NK-92 (cell line): ENCODE results near the gene PSMG4.
"Not testable (repeated sequence)": the region's sequence is repeated elsewhere in the genome, so short reads cannot be mapped to it uniquely, and the experiment has no call there.

Experiments
- DNase-seq: peaks from one replicate; lab custom pipeline; 2025; ENCODE audit not compliant: unreplicated experiment; lab: John Stamatoyannopoulos, UW

Gene PSMG4

DNA sequence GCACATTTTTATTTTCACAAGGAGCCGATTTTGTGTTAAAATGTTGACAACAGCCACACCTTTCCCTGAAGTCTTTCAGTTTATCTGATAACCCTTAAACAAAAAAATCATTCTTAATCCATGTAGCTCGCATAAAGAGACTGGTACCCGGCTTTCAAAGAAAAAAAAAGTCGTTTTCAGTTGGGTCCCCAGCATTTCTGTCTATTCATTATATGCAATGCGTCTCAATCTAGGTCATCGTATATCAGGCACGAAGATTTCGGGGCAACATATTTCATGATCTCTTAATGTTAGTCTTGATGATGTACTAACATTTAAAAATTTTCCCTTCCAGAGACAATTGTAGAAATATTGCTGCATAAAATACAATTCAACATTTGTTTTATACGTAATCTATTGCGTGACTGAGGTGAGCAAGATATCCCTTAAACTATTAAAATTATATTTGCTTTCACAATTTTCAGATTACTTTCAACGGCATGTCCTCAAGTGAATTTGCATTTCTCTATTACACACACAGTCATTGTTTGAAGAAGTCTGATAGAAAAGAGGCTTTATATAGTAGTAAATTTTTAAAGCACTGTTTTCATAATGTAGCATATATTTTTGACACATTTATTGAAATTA is 28.4 kb upstream of the PSMG4 start:
- no peak for DNase-seq

DNA sequence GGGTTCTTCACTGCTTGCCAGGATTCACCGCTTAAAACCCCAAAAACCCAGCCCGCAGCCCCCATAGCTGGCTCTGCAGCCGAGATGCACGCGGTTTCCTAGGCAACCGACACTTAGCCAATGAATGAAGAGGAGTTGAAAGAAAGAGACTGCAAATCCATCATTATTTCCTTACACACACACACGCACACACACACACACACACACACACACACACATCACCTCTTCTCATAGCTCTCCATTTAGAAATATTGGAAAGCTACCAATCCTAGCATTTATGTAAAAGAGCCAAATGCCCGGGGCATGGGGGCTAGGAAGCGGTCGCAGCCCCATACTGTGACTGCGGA is 27.9 kb upstream of the PSMG4 start:
- DNase-seq, result no peak

GRCh38 chr6:3231247-3232016 is 27.3 kb upstream of the PSMG4 start:
- no peak for DNase-seq

GRCh38 chr6:3232017-3232945 is 26.5 kb upstream of the PSMG4 start:
- no peak for DNase-seq

DNA sequence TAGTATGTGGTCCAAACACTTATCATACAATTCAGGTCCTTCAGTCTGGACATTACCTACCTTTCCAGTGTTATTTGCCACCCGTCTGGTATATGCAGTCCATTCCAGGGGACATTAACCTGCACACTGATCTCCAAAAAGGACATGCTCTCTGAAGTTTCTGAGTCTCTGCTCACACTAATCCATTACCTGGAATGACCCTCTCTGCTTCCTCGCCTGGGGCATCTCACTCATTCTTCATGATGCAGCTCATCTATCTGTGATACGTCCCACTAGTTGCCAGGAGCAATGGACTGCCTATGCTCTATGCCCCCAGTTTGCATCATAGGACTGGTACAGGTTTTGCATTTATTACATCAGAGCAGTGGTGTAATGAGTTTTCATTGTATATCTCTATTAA is 25.4 kb upstream of the PSMG4 start:
- no peak for DNase-seq

DNA sequence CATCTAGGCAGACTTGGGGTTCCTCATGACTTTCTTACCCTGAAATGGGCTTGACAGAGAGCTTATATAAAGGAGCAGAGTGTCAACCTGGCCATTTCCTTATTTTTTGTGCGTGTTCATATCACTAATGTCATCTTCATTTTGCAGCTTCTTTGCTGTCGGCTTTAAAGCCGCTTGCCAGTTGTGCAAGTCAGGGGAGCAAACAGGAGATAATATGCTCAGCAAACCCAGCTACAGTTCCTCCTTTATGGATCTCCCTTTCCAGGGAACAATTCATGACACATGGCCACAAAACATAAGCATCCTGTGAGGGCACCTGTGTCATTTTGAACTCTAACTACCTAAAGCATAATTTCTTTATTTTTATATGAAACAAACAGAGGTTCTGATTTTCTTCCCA is 24.8 kb upstream of the PSMG4 start:
- DNase-seq, result no peak

GRCh38 chr6:3235486-3235885 is 23.3 kb upstream of the PSMG4 start:
- DNase-seq, result no peak

DNA sequence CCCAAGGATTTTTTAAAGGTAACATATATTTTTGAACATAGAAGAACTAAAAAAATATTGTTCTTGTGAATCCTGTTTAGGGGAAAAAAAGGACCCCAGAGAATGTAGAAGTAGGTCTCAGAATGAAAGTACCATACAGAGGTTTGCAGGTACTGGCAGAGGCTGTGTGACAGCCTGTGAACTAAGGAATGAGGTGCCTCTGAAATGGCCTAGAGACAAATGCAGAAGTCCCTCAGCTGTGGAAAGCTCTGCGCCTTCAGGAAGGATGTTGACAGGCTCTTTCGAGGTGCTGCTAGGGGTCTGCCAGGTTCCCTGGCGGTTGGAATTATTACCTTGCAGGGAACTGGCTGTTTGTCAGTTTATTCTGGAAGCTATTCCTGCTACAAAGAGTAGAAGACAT is 22.7 kb upstream of the PSMG4 start:
- DNase-seq, result no peak

DNA sequence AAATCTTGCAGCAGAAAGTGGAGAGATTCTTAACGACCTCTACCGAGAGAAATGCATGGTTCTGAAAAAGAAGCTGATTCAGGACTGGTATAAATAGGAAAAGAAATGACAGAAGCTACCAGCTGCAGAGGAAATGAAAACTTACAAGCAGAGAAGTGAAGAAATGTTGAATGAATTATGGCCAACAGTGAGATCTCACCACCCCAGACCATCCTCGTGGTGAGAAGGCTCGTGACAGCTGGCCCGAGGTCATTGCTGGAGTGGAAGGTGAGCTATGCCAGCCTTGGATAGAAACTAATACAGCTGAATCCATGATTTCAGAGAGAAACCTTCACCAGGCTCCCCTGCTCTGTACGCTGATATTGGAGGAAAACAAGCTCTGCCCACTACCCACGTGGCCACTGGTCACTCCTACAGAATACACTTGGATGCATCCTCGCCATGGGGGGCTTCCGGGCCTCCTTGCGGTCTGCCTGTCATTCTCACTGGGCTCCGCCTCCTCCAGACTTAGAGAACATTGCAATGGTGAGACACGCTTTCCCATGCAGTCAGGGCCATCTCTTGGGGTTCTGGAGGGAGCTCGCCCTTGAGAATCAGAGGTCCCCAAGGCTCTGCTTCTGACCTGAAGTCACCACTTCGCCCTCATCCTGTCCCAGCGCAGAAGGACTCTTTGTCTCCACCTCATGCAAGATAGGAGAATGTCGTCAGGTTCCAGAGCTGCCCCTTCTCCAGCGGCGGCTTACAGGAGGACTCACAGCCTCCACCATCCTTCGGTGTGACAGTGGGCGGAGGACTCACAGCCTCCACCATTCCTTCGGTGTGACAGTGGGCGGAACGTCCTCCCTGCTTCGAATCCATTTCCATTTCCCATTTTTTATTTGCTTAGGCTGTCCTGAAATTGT is 20.7 kb upstream of the PSMG4 start:
- DNase-seq, result no peak

GRCh38 chr6:3239110-3239830 is 19.5 kb upstream of the PSMG4 start:
- DNase-seq, result no peak

GRCh38 chr6:3240595-3240994 is 18.2 kb upstream of the PSMG4 start:
- DNase-seq, result no peak

GRCh38 chr6:3241745-3242144 is 17.0 kb upstream of the PSMG4 start:
- not testable (repeated sequence) for DNase-seq

DNA sequence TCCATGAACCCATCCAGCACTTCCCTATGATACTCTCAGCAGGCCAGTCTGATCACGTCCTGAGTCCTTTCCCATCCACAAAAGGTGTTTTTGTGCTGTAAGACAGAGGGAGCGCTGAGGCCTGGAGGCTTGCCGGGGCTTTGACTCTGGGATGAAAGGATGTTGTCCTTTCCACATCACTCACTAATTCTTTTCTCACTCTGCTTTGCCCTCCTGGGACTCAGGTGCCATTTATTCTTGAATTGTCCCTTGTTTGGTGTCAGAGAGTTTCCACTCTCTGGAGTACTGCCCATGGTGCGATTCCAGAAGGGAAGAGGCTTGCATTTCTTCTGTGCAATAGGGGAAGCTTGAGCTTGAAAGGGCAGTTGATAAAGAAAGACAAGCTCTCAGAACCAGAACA is 16.0 kb upstream of the PSMG4 start:
- DNase-seq, result no peak

GRCh38 chr6:3244003-3244831 is 14.5 kb upstream of the PSMG4 start:
- no peak for DNase-seq

GRCh38 chr6:3244832-3245161 is 13.9 kb upstream of the PSMG4 start:
- not testable (repeated sequence) for DNase-seq

GRCh38 chr6:3245216-3245615 is 13.5 kb upstream of the PSMG4 start:
- DNase-seq, result no peak

DNA sequence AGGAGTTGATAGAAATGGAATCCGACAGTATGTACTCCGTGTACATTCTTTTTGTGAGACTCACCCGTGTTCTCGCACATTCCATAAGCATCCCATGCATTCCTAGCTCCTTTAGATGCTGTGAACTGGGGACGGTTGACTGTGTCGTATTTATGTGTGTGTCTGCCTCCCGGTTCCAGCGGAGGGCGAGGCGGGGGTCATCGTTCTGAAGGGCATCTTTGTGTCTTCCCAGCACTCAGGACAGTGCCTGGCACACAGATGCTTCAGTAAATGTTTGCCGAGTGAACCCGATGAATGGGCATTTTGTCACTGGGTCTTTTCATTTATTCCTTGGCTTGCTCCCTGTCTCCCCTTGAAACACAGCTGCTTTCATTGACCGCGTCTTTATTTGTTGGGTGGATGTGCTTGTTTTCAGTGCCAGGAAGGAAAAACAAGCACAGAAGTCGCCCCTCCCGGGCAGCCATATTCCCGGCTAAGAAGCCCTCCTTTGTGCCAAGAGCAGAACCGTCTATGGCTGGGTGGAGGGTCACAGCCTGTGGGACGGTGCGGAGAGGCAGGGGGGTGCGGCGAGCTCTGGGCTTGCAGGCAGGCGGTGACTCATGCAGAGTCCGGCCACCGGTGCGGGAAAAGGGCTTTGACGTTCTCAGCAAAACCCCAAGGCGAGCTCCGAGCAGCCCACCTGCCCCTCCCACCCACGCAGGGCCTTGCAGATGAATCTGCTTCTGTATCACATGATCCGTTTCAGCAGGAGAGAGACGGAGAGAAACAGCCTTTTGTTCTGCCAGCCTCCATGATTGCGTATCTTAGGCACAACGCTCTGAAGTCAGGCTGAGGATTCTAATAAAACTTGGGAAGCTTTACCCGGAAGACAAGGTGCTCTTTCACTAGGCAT is 11.2 kb upstream of the PSMG4 start:
- DNase-seq, result no peak

- DNase-seq, result no peak
These were observed 8.9 kb upstream of the PSMG4 start for GRCh38 chr6:3249821-3250220.
